GM12873 (cell line): Measurements from ENCODE around the gene SLC15A3.

Experiments used
- CTCF ChIP-seq: IDR thresholded peaks from 2 replicates; pipeline ENCODE4 v1.5.1; 2012; ENCODE audit warnings: low read depth, mild to moderate bottlenecking, moderate library complexity, low read length, control low read depth; ENCODE audit not compliant: insufficient read depth; ENCODE audit errors: missing control alignments

SLC15A3 gene

DNA sequence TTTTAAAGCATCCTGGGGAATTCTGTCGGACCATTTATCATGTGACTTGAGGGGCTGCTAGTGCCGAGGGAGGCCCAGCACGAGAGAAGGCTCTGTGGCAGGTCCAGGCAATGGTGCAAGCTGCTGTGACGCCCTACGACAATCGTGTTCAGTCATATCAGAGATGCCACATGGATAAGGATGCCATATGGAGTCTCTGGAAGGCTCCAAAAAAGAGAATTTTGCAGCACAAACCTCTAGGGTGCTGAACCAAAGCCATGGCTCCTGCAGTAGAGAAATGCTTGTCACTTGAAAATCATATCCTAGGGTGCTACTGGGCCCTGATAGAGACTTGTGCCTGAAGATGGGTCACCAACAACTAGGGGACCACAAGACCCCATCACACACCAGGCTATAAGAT is 12.8 kb upstream of the SLC15A3 start:
- no peak for TF ChIP-seq CTCF

GRCh38 chr11:60960405-60960804 is 8.4 kb upstream of the SLC15A3 start:
- no peak for TF ChIP-seq CTCF

DNA sequence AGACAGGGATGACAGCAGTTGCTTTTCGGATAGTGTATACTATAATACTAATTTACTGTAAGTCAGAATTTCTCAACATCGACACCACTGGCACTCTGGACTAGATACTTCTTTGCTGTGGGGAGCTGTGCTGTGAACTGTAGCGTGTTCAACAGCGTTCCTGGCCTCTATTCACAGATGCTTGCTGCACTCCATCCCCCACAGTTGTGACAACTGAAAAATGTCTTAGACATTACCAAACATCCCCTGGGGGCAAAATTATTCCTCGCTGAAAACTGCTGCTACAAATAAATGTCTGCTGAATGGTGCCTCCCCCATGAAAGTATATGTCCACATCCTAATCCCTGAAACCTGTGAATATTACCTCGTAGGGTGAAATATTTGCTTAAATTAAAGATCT is 7.5 kb upstream of the SLC15A3 start:
- no peak for TF ChIP-seq CTCF

GRCh38 chr11:60957188-60957587 is 5.2 kb upstream of the SLC15A3 start:
- TF ChIP-seq CTCF: no peak

GRCh38 chr11:60955571-60955970 is 3.6 kb upstream of the SLC15A3 start:
- no peak for TF ChIP-seq CTCF

- TF ChIP-seq CTCF: no peak
Observed at GRCh38 chr11:60954421-60954820, 2.4 kb upstream of the SLC15A3 start.

DNA sequence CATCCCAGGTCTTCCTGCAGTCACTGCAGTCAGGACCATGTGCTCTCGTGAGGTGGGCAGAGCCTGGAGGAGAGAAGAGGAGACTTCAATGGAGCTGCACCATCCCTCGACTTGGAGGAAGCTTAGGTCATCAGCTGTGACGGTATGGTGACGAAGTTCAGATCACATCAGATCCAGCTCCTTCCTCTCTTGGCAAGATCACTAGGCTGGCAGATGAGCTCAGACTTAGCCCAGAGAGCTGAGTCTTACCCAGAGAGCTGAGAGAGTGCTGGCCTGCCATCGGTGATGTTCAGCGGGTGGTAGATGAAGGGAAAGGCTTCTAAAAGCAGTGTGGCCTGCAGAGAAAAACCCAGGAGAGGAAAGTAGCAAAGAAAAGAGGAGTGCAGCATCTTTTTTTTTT is 1.8 kb upstream of the SLC15A3 start:
- TF ChIP-seq CTCF: no peak
